Stomach smooth muscle (tissue), 2 donors: Measurements from ENCODE around the gene CLECL1.

ENCODE experiments used
- H3K27ac ChIP-seq: one replicate; pipeline ENCODE4 v1.7.0; 2013; ENCODE audit warnings: mild to moderate bottlenecking, low read length, inconsistent platforms
- H3K27me3 ChIP-seq, 2 donors: one replicate each; pipeline ENCODE4 v1.7.0; 2013; ENCODE audit warnings: low read length in 2 of 2; ENCODE audit not compliant: insufficient read depth in 2 of 2, control insufficient read depth in 1 of 2
- H3K36me3 ChIP-seq, 2 donors: one replicate each; pipeline ENCODE4 v1.7.0; 2013; ENCODE audit warnings: low read length in 2 of 2; ENCODE audit not compliant: control insufficient read depth in 2 of 2, insufficient read depth in 2 of 2
- H3K4me1 ChIP-seq: one replicate; pipeline ENCODE4 v1.7.0; 2013; ENCODE audit warnings: low read length; ENCODE audit not compliant: control insufficient read depth, insufficient read depth
- H3K4me3 ChIP-seq, 2 donors: one replicate each; pipeline ENCODE4 v1.7.0; 2013; ENCODE audit warnings: low read length in 2 of 2
- H3K9ac ChIP-seq, 2 donors: one replicate each; pipeline ENCODE4 v1.7.0; 2013; ENCODE audit warnings: low read length in 2 of 2, mild to moderate bottlenecking in 1 of 2
- H3K9me3 ChIP-seq, 2 donors: one replicate each; pipeline ENCODE4 v1.7.0; 2013; ENCODE audit warnings: low read length in 2 of 2; ENCODE audit not compliant: control insufficient read depth in 2 of 2
- donor health status: healthy.
- donor health status: Pancreatic carcinoma.

Gene CLECL1

DNA sequence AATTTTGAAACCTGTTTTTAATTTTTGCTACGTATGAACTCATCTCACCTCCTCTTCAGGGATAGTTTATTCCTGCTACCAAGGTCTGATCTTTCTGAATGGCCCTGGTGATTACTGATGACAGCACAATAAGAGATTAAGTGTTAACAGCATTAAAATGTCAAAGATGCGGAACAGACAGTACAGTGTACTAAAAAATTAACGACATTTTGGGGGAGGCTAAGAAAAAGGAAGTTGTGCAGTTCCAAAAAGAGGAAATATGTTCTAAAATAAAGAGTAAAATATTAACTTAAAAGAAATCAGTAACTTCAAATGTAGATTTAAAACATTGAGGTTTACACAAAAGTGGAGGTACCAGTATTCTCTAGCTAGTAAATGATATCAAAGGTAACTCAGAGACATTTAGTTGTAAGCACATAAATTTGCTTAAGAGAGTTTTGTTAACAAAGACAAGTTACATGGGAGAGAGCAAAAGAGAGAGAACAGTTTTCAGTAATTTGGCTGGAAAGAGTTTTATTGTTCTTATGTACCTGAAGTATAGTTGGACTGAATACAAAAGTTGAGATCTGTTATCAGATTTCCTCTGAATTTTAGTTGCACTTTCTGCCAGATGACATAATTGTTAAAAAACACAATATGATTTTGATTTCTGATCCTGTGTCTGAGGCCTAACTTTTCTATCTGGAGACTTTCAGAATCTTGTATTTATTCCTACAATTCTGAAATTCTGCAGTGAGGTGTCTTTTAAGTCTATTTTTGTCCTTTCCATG is 4.2 kb upstream of the CLECL1 start:
- H3K9me3 ChIP-seq = no peaks in the 10 kb centered on the region
- H3K36me3 ChIP-seq = no peaks in the 10 kb centered on the region
- no peak overlapping the region for H3K27ac ChIP-seq
- no peak overlapping the region for H3K9ac ChIP-seq
- H3K4me1 ChIP-seq = no peaks in the 10 kb centered on the region
- H3K4me3 ChIP-seq = no peak overlapping the region
- no peaks in the 10 kb centered on the region for H3K27me3 ChIP-seq

DNA sequence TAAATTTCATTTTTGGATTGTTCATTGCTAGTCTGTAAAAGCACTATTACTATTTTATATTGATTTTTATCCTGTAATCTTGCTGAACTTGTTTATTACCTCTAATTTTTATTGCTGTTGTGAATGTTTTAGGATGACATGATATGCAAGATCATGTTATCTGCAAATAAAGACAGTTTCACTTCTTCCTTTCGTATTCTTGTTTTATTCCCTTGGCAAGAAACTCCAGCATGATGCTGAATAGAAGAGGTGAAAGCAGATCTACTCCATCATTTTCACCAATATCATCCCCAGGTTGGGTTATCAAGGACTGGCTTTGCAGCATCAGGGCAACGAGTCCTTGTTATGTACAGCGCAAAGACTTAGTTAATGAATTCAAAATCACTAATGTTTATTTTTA is 2.7 kb upstream of the CLECL1 start:
- Histone ChIP-seq H3K9ac (no peak overlapping the region), H3K36me3 (no peaks in the 10 kb centered on the region), H3K4me1 (no peaks in the 10 kb centered on the region), H3K9me3 (no peaks in the 10 kb centered on the region), H3K4me3 (no peak overlapping the region), H3K27me3 (no peaks in the 10 kb centered on the region), H3K27ac (no peak overlapping the region)

DNA sequence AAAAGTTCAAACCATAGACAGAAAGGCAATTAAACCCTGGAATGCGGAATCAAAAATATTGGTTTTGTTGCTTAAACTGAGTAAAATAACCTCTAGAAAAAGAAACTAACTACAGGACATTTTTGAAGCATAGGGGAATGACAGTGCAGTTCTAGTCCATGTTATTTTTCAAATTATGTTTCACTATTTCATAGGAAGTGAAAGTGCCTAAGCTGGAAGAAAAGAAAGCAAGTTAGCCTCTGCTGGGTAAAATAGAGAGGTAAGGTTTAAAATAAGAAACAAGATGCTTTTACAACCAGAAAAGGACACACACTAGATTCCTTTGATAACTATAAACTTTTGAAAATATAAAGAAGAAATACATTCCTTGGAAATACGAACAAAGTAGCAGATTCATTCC is 1.1 kb downstream of the CLECL1 start:
- Histone ChIP-seq H3K4me3 (no peak overlapping the region), H3K4me1 (no peaks in the 10 kb centered on the region), H3K27ac (no peak overlapping the region), H3K36me3 (no peaks in the 10 kb centered on the region), H3K9me3 (no peaks in the 10 kb centered on the region), H3K9ac (no peak overlapping the region), H3K27me3 (no peaks in the 10 kb centered on the region)

DNA sequence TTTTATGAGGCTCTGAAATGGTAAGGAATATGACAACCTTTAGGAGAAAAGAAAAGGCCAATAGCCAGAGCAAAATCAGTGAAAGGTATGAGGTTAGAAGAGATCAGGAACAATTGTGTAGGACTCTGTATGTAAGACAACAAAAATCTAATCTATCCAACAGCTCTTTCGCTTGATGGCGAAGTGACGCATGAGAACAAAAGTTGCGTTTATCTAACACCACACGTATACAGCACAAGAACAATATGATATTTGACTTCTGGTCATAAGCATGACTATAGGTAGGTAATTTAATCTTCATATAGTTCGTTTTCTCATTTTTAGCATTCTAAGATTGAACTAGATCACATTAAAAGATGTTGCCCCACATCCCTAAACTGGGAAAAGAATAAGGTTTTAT is 1.5 kb downstream of the CLECL1 start:
- Histone ChIP-seq H3K9me3 (no peaks in the 10 kb centered on the region), H3K4me1 (no peaks in the 10 kb centered on the region), H3K36me3 (no peaks in the 10 kb centered on the region), H3K27me3 (no peaks in the 10 kb centered on the region), H3K4me3 (no peak overlapping the region), H3K9ac (no peak overlapping the region), H3K27ac (no peak overlapping the region)

DNA sequence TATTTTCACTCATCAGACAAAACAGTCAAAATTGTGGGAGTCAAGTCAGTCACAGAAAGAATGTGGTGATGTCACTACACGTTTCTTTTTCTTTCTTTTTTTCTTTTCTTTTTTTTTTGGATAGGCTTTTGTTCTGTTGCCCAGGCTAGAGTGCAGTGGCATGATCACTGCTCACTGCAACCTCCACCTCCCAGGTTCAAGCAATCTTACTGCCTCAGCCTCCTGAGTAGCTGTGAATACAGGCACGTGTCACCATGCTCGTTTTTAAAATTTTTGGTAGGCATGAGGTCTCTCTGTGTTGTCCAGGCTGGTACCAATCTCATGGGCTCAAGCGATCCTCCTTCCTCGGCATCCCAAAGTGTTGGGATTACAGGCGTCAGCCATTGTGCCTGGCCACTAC is 2.3 kb downstream of the CLECL1 start:
- no peaks in the 10 kb centered on the region for H3K36me3 ChIP-seq
- no peak overlapping the region for H3K27ac ChIP-seq
- H3K4me1 ChIP-seq = no peaks in the 10 kb centered on the region
- no peaks in the 10 kb centered on the region for H3K9me3 ChIP-seq
- no peak overlapping the region for H3K9ac ChIP-seq
- H3K4me3 ChIP-seq = no peak overlapping the region
- H3K27me3 ChIP-seq = no peaks in the 10 kb centered on the region

DNA sequence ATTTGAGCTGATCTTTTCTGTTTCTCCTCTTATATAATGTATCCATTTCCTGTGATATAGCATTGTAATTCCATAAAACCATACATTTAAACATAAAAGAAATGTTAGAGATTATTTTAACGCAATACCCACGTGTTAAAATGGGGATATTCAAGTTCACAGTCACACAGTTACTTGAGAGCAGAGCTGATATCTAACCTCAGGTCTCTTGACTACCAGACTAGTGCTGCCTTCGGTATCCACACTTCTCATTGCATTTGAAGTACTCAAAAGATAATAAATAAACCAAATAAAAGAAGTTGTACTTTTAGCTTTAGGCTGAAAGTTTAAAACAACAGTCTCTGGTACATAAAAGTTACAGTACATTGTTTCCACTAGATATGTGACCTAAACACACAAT is 2.9 kb downstream of the CLECL1 start:
- no peaks in the 10 kb centered on the region for H3K9me3 ChIP-seq
- no peak overlapping the region for H3K4me3 ChIP-seq
- H3K27ac ChIP-seq = no peak overlapping the region
- no peaks in the 10 kb centered on the region for H3K4me1 ChIP-seq
- H3K36me3 ChIP-seq = no peaks in the 10 kb centered on the region
- no peaks in the 10 kb centered on the region for H3K27me3 ChIP-seq
- H3K9ac ChIP-seq = no peak overlapping the region

DNA sequence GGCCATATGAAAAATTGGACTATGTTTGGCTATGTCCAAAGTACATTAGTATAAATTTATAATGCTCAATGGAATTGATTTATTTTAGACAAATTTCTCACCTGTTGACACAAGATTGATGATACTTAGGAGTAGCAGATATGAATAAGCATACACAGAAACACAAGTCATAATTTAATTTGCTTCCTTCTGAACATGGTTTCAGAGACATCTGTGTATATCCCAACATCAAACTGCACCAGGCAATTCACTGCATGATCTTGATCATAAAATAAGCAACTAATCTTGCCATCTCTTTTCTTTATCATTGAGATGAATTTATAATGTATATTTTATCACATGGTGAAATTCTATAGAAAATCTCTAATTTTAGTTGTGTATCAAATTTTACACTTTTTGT is 3.8 kb downstream of the CLECL1 start:
- no peak overlapping the region for H3K4me3 ChIP-seq
- no peaks in the 10 kb centered on the region for H3K9me3 ChIP-seq
- no peaks in the 10 kb centered on the region for H3K27me3 ChIP-seq
- no peak overlapping the region for H3K9ac ChIP-seq
- no peaks in the 10 kb centered on the region for H3K4me1 ChIP-seq
- H3K27ac ChIP-seq = no peak overlapping the region
- H3K36me3 ChIP-seq = no peaks in the 10 kb centered on the region

DNA sequence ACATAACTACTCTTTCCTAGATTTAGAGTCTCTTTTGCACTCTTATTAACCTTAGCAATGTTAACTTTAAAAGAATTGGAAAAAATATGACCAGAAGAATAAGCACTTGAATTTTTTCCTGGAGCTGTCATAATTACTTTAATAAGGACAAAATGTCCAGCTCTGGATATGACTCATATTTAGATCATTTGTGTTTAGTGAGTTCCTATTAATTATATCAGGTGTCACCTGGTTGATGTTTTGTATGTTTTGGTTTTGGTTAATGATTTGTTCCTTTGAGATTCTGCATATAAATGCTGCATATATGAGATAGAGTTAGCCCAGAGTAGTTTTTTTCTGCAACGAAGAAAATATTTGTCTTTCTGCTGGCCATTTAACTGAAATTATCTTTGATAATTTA is 5.1 kb downstream of the CLECL1 start:
- no peak overlapping the region for H3K27ac ChIP-seq

DNA sequence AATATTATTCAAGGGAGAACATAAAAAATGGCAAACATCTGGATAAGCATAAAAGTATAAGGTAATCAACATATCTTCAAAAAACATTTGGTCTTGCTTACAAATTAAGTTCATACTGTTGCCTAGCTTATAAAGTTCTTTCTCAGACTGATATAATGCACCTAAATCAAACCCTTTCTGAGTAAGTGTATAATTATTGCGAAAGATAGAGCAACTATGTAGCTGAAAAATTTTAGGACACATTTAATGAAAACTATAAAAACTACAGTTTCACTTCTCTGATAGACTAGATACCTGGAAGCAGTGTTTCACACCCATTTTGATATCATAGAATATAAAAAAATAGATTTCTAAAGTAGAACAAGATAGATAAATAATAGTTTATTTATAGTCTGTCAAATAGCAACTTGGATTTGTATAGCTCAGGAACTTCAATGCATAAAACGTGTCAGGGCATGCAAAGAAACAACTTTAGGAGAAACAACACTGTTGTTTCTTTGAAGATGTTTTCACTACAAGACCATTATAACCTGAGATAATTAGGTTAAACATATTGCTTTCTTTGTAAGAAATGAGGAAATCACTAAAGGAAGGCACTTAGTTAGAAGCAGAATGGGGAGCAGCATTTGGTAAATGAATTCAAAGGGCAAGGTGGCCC is 7.6 kb downstream of the CLECL1 start:
- H3K27me3 ChIP-seq = no peaks in the 10 kb centered on the region
- no peaks in the 10 kb centered on the region for H3K4me1 ChIP-seq
- no peak overlapping the region for H3K27ac ChIP-seq
- H3K9me3 ChIP-seq = no peaks in the 10 kb centered on the region
- no peak overlapping the region for H3K4me3 ChIP-seq
- H3K36me3 ChIP-seq = no peaks in the 10 kb centered on the region
- H3K9ac ChIP-seq = no peak overlapping the region

More for the DNA sequence above, 5.1 kb downstream of the CLECL1 start:
- Histone ChIP-seq H3K4me3 (no peak overlapping the region), H3K4me1 (no peaks in the 10 kb centered on the region), H3K36me3 (no peaks in the 10 kb centered on the region), H3K9ac (no peak overlapping the region), H3K9me3 (no peaks in the 10 kb centered on the region), H3K27me3 (no peaks in the 10 kb centered on the region)

- no peak overlapping the region for H3K9ac ChIP-seq
- H3K4me3 ChIP-seq = no peak overlapping the region
- no peaks in the 10 kb centered on the region for H3K9me3 ChIP-seq
- H3K4me1 ChIP-seq = no peaks in the 10 kb centered on the region
- no peaks in the 10 kb centered on the region for H3K36me3 ChIP-seq
- H3K27me3 ChIP-seq = no peaks in the 10 kb centered on the region
- no peak overlapping the region for H3K27ac ChIP-seq
These were observed 8.9 kb downstream of the CLECL1 start for GRCh38 chr12:9724023-9724422.

DNA sequence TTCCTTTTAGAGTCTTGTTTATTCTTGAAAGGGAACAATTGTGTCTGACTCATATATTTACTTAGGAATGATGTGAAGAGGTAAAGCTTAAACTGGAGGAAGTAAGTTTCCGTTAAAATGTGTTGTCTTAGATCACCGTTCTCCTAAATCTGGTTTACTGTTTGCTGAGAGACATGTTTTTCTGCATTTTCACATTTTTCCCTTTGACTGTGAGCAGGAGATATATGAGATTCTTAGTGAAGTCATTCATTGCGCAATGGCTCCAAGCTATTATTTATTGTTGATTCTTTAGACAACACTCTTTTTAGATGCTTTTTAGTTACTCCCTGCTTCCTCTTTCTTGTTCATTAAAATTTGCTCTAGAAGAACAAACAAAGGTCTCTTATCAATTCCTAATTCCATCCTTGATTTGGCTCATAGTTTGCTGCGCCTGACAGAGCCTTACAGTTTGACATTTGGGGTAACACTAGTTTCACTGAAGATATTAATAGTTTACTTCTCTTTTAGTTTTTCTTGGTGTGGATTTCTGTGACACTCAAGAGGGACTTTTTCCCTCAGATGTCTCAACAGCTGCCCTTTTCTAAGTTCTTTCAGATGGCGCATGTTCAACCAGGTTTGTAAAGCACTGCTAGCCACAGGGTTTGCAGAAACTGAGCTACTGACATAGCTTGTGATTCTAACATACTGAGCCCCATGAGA is 11.4 kb downstream of the CLECL1 start:
- no peaks in the 10 kb centered on the region for H3K9me3 ChIP-seq
- no peaks in the 10 kb centered on the region for H3K27me3 ChIP-seq
- no peaks in the 10 kb centered on the region for H3K4me1 ChIP-seq
- no peaks in the 10 kb centered on the region for H3K36me3 ChIP-seq
- H3K9ac ChIP-seq = no peak overlapping the region
- no peak overlapping the region for H3K4me3 ChIP-seq
- H3K27ac ChIP-seq = no peak overlapping the region
